ENCODE data around the gene TMPRSS11E.
"Not testable (repeated sequence)": the region's sequence is repeated elsewhere in the genome, so short reads cannot be mapped to it uniquely, and the experiment has no call there.

Gene TMPRSS11E

GRCh38 chr4:68494688-68495087 lies 47.4 kb downstream of the TMPRSS11E start (continued):
- no peak for TF ChIP-seq GLIS1 (tag by site-specific recombination; IDR thresholded peaks at IDR 0.05)

- H3K27ac ChIP-seq (ENCODE audit: extremely low read depth, low read depth, low read length): no peak overlapping the region
- no peaks in the 10 kb centered on the region for H3K36me3 ChIP-seq (ENCODE audit: control insufficient read depth in 2 of 2, insufficient read depth in 1 of 2, low read length in 2 of 2)
- CTCF ChIA-PET: interaction anchor here (0.7 to 1.6 kb wide), 9 partner anchors 31 to 672 kb away, joined by 3 to 8 read pairs (median 3); no protein-coding TSS in a partner anchor
- H3K9me3 ChIP-seq (ENCODE audit: control insufficient read depth, insufficient read depth, low read depth, low read length): no peaks in the 10 kb centered on the region
- TF ChIP-seq ZNF654 (tag by site-specific recombination; IDR thresholded peaks at IDR 0.05; ENCODE audit: low read depth) (peak; percentile 68), ZFP69B (tag by site-specific recombination; IDR thresholded peaks at IDR 0.05) (no peak)
- POLR2A ChIA-PET: no interaction called here
- H3K4me1 ChIP-seq (ENCODE audit: control insufficient read depth, insufficient read depth, low read length): no peaks in the 10 kb centered on the region
- H3K4me3 ChIP-seq (ENCODE audit: low read depth, low read length): no peak overlapping the region
These were observed 51.2 kb downstream of the TMPRSS11E start for GRCh38 chr4:68498413-68499007.

- no peak overlapping the region for H3K27ac ChIP-seq (ENCODE audit: extremely low read depth, low read depth, low read length)
- no peak overlapping the region for H3K4me3 ChIP-seq (ENCODE audit: low read depth, low read length)
- no peaks in the 10 kb centered on the region for H3K9me3 ChIP-seq (ENCODE audit: control insufficient read depth, insufficient read depth, low read depth, low read length)
- no peaks in the 10 kb centered on the region for H3K4me1 ChIP-seq (ENCODE audit: control insufficient read depth, insufficient read depth, low read length)
- no peaks in the 10 kb centered on the region for H3K36me3 ChIP-seq (ENCODE audit: control insufficient read depth in 2 of 2, insufficient read depth in 1 of 2, low read length in 2 of 2)
- CTCF ChIA-PET: interaction anchor here (0.7 to 1.6 kb wide), 6 partner anchors 223 to 671 kb away, joined by 3 to 8 read pairs (median 3); no protein-coding TSS in a partner anchor
- TF ChIP-seq ZNF701 (tag by site-specific recombination; IDR thresholded peaks at IDR 0.05): no peak
- no peak for TF ChIP-seq ZNF157 (tag by site-specific recombination; IDR thresholded peaks at IDR 0.05)
- POLR2A ChIA-PET: no interaction called here
These were observed 51.8 kb downstream of the TMPRSS11E start for GRCh38 chr4:68499021-68499420.

- H3K4me3 ChIP-seq (ENCODE audit: low read depth, low read length); H3K36me3 ChIP-seq (ENCODE audit: control insufficient read depth in 2 of 2, insufficient read depth in 1 of 2, low read length in 2 of 2); H3K4me1 ChIP-seq (ENCODE audit: control insufficient read depth, insufficient read depth, low read length); POLR2A ChIA-PET; H3K9me3 ChIP-seq (ENCODE audit: control insufficient read depth, insufficient read depth, low read depth, low read length); H3K27ac ChIP-seq (ENCODE audit: extremely low read depth, low read depth, low read length): not testable (repeated sequence)
- CTCF ChIA-PET: interaction anchor here (0.6 kb wide), 1 partner anchor 574 kb away, joined by 3 read pairs; no protein-coding TSS in a partner anchor
These were observed 56.2 kb downstream of the TMPRSS11E start for GRCh38 chr4:68503462-68503861.

- H3K36me3 ChIP-seq (ENCODE audit: control insufficient read depth in 2 of 2, insufficient read depth in 1 of 2, low read length in 2 of 2); CTCF ChIA-PET; H3K9me3 ChIP-seq (ENCODE audit: control insufficient read depth, insufficient read depth, low read depth, low read length); POLR2A ChIA-PET; H3K27ac ChIP-seq (ENCODE audit: extremely low read depth, low read depth, low read length); H3K4me1 ChIP-seq (ENCODE audit: control insufficient read depth, insufficient read depth, low read length); H3K4me3 ChIP-seq (ENCODE audit: low read depth, low read length): not testable (repeated sequence)
These were observed 57.6 kb downstream of the TMPRSS11E start for GRCh38 chr4:68504836-68505235.

GRCh38 chr4:68505452-68505851 lies 58.2 kb downstream of the TMPRSS11E start:
- H3K9me3 ChIP-seq (ENCODE audit: control insufficient read depth, insufficient read depth, low read depth, low read length); H3K27ac ChIP-seq (ENCODE audit: extremely low read depth, low read depth, low read length); POLR2A ChIA-PET; H3K36me3 ChIP-seq (ENCODE audit: control insufficient read depth in 2 of 2, insufficient read depth in 1 of 2, low read length in 2 of 2); CTCF ChIA-PET; H3K4me3 ChIP-seq (ENCODE audit: low read depth, low read length); H3K4me1 ChIP-seq (ENCODE audit: control insufficient read depth, insufficient read depth, low read length): not testable (repeated sequence)

GRCh38 chr4:68518889-68519288 lies 71.6 kb downstream of the TMPRSS11E start:
- ChIA-PET CTCF (no interaction called here), POLR2A (no interaction called here)
- no peak overlapping the region for H3K4me3 ChIP-seq (ENCODE audit: low read depth, low read length)
- no peaks in the 10 kb centered on the region for H3K4me1 ChIP-seq (ENCODE audit: control insufficient read depth, insufficient read depth, low read length)
- H3K36me3 ChIP-seq (ENCODE audit: control insufficient read depth in 2 of 2, insufficient read depth in 1 of 2, low read length in 2 of 2): no peaks in the 10 kb centered on the region
- H3K27ac ChIP-seq (ENCODE audit: extremely low read depth, low read depth, low read length): no peak overlapping the region
- H3K9me3 ChIP-seq (ENCODE audit: control insufficient read depth, insufficient read depth, low read depth, low read length): no peaks in the 10 kb centered on the region
- TF ChIP-seq ZNF23 (tag by site-specific recombination; IDR thresholded peaks at IDR 0.05; ENCODE audit: borderline replicate concordance) (no peak), ATF2 (tag by site-specific recombination; IDR thresholded peaks at IDR 0.05; ENCODE audit: low read depth) (no peak), ZNF521 (tag by site-specific recombination; IDR thresholded peaks at IDR 0.05) (no peak), ZNF10 (tag by site-specific recombination; IDR thresholded peaks at IDR 0.05) (no peak), ZNF623 (tag by site-specific recombination; IDR thresholded peaks at IDR 0.05) (no peak), ZNF335 (tag by site-specific recombination; conservative IDR thresholded peaks at IDR 0.05) (no peak), ZNF423 (tag by site-specific recombination; IDR thresholded peaks at IDR 0.05) (no peak), ZNF785 (tag by site-specific recombination; IDR thresholded peaks at IDR 0.05) (no peak), ZNF560 (tag by site-specific recombination; IDR thresholded peaks at IDR 0.05; ENCODE audit: borderline replicate concordance) (no peak), ZNF132 (tag by site-specific recombination; IDR thresholded peaks at IDR 0.05; ENCODE audit: borderline replicate concordance) (no peak), PATZ1 (tag by site-specific recombination; IDR thresholded peaks at IDR 0.05) (no peak), ZNF561 (tag by site-specific recombination; IDR thresholded peaks at IDR 0.05; ENCODE audit: borderline replicate concordance) (no peak)
